ENCODE data around the gene CNR2.
"Not testable (repeated sequence)": the region's sequence is repeated elsewhere in the genome, so short reads cannot be mapped to it uniquely, and the experiment has no call there.

The CNR2 gene

GRCh38 chr1:23836037-23836436, 77.1 kb downstream of the CNR2 start:
- TF ChIP-seq CTCF (IDR thresholded peaks at IDR 0.05; ENCODE audit: insufficient read depth, low read depth, low read length, missing control alignments): no peak
- no peak overlapping the region for H3K4me3 ChIP-seq (ENCODE audit: low read length)
- no peak for DNase-seq (ENCODE audit: low read depth)

- not testable (repeated sequence) for H3K4me3 ChIP-seq (ENCODE audit: low read length)
- DNase-seq (ENCODE audit: low read depth): peak; percentile 32
Measured at GRCh38 chr1:23834156-23834555, 79.0 kb downstream of the CNR2 start.

GRCh38 chr1:23827717-23828116, 85.4 kb downstream of the CNR2 start:
- TF ChIP-seq CTCF (IDR thresholded peaks at IDR 0.05; ENCODE audit: insufficient read depth, low read depth, low read length, missing control alignments): no peak
- H3K4me3 ChIP-seq (ENCODE audit: low read length): no peak overlapping the region
- DNase-seq (ENCODE audit: low read depth): no peak

- DNase-seq (ENCODE audit: low read depth); H3K4me3 ChIP-seq (ENCODE audit: low read length): not testable (repeated sequence)
Measured at GRCh38 chr1:23826590-23826989, 86.6 kb downstream of the CNR2 start.

GRCh38 chr1:23825762-23826522, 87.2 kb downstream of the CNR2 start:
- TF ChIP-seq CTCF (IDR thresholded peaks at IDR 0.05; ENCODE audit: insufficient read depth, low read depth, low read length, missing control alignments): no peak
- peak overlapping the region; percentile 97 for H3K4me3 ChIP-seq (ENCODE audit: low read length)
- no peak for DNase-seq (ENCODE audit: low read depth)

GRCh38 chr1:23825076-23825761, 87.9 kb downstream of the CNR2 start, which contains the start of gene HMGCL:
HMGCL (minus strand) TSS chr1:23825429; CDS start chr1:23825415, 14 bp downstream.
- no peak for TF ChIP-seq CTCF (IDR thresholded peaks at IDR 0.05; ENCODE audit: insufficient read depth, low read depth, low read length, missing control alignments)
- H3K4me3 ChIP-seq (ENCODE audit: low read length): peak within 1 kb of the TSS; percentile 97

GRCh38 chr1:23824711-23825075, 88.5 kb downstream of the CNR2 start:
- H3K4me3 ChIP-seq (ENCODE audit: low read length): peak overlapping the region; percentile 97
- no peak for TF ChIP-seq CTCF (IDR thresholded peaks at IDR 0.05; ENCODE audit: insufficient read depth, low read depth, low read length, missing control alignments)
- DNase-seq (ENCODE audit: low read depth): no peak

More at GRCh38 chr1:23825076-23825761, 87.9 kb downstream of the CNR2 start, which contains the start of gene HMGCL:
- DNase-seq (ENCODE audit: low read depth): peak; percentile 89

- no peak overlapping the region for H3K4me3 ChIP-seq (ENCODE audit: low read length)
- TF ChIP-seq CTCF (IDR thresholded peaks at IDR 0.05; ENCODE audit: insufficient read depth, low read depth, low read length, missing control alignments): no peak
- DNase-seq (ENCODE audit: low read depth): no peak
Measured at GRCh38 chr1:23823767-23824166, 89.4 kb downstream of the CNR2 start.
